Measurements from ENCODE around the gene DMC1. TPM values are rescaled to one million over a fixed set of nuclear protein-coding genes. Genes with fewer than 3 reads are reported as not detected.

The DMC1 gene
- total and polyA plus RNA-seq, 9 donors, result 0.82 to 12.2 (median 2.1) TPM

- intact Hi-C loops (cut with DNase I), result loop anchor here in 1 of 4 donors (10.0 kb wide), 2 partner anchors 60 to 190 kb away; partner anchors contain the start of gene CSNK1E
- H3K36me3 ChIP-seq, result no peaks in the 10 kb centered on the region
- no peaks in the 10 kb centered on the region for H3K9me3 ChIP-seq
- H3K27ac ChIP-seq, result peak overlapping the region; percentile 99 to 100
- TF ChIP-seq, protein P1, sequence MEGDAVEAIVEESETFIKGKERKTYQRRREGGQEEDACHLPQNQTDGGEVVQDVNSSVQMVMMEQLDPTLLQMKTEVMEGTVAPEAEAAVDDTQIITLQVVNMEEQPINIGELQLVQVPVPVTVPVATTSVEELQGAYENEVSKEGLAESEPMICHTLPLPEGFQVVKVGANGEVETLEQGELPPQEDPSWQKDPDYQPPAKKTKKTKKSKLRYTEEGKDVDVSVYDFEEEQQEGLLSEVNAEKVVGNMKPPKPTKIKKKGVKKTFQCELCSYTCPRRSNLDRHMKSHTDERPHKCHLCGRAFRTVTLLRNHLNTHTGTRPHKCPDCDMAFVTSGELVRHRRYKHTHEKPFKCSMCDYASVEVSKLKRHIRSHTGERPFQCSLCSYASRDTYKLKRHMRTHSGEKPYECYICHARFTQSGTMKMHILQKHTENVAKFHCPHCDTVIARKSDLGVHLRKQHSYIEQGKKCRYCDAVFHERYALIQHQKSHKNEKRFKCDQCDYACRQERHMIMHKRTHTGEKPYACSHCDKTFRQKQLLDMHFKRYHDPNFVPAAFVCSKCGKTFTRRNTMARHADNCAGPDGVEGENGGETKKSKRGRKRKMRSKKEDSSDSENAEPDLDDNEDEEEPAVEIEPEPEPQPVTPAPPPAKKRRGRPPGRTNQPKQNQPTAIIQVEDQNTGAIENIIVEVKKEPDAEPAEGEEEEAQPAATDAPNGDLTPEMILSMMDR (IDR thresholded peaks at IDR 0.05), result no peak
- TF ChIP-seq EP300 (IDR thresholded peaks at IDR 0.05) (no peak), POLR2A (IDR thresholded peaks at IDR 0.05) (no peak)
- 1% methylated on average over 35 of the region's 35 CpGs for WGBS, 3 donors
- peak overlapping the region; percentile 67 for H3K4me3 ChIP-seq
- peak in 4 of 5 donors; percentile 38 to 54 (median 52) for DNase-seq
- no peaks in the 10 kb centered on the region for H3K27me3 ChIP-seq
- H3K4me1 ChIP-seq (ENCODE audit: insufficient read depth), result peaks cover 3% of the 10 kb centered on the region
These were observed 65.0 kb downstream of the DMC1 start for GRCh38 chr22:38504731-38505540.

DNA sequence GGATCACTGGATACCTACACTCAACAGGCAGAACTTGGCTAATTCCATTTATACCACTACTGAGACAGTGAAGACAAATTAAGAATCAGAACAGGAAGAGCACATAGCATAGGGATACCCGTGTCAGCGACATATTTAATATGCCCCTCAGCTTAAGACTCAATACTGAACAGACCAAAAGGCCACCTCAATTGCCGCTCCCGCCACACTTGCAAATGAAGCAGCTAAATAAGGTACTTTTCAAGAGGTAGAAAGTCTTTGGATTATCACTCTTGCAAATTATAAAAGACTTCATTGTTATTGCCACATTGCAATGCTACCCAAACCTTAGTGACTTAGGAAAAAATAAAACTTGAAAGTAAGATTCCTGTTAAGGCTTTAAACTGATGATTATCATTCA is 67.0 kb downstream of the DMC1 start:
- WGBS, 3 donors, result 21 to 34% (median 26%) methylated on average over 4 of the region's 4 CpGs
- Histone ChIP-seq H3K27ac (no peak overlapping the region), H3K4me1 (ENCODE audit: insufficient read depth) (peaks cover 3% of the 10 kb centered on the region), H3K9me3 (no peaks in the 10 kb centered on the region), H3K36me3 (no peaks in the 10 kb centered on the region), H3K4me3 (peak overlapping the region; percentile 13), H3K27me3 (no peaks in the 10 kb centered on the region)
- intact Hi-C loops (cut with DNase I), result loop anchor here in 1 of 4 donors (10.0 kb wide), 2 partner anchors 62 to 188 kb away; partner anchors contain the start of gene CSNK1E
- no peak for DNase-seq
- TF ChIP-seq EP300 (IDR thresholded peaks at IDR 0.05) (no peak), POLR2A (IDR thresholded peaks at IDR 0.05) (no peak)
- TF ChIP-seq, protein P1 (IDR thresholded peaks at IDR 0.05), result no peak

DNA sequence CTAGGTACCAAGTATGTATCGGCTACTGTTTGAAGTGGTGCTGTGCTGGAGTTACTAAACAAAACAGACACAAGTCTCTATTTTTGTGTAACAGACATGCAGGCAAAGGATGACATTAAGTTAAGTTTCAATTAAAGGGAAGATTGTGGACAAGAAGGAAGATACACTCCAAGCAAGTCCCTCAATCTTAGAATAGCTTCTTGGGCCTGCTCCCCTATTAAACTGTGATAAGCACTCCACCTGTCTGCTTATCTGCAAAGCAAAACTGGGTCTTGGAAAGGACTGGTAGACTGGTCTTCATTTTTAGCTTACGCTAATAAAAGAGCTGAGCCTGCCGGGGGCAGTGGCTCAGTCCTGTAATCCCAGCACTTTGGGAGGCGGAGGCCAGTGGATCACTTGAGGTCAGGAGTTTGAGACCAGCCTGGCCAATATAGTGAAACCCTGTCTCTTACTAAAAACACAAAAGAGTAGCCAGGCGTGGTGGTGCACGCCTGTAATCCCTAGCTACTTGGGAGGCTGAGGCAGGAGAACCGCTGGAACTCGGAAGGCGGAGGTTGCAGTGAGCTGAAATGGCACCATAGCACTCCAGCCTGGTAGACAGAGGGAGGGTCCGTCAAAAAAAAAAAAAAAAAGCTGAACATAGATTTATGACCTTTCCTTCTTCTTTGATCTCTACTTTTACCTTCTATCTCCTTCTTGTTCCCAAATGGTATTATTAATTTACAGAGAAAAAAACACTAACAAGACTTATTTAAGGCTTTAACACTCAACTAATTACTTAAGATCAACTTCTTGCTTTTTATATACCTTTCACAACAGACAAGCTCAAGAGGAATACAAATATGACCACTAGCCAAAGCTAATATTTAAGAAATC is 67.9 kb downstream of the DMC1 start:
- no peak for DNase-seq
- no peaks in the 10 kb centered on the region for H3K27me3 ChIP-seq
- H3K9me3 ChIP-seq, result no peaks in the 10 kb centered on the region
- intact Hi-C loops (cut with DNase I), result loop anchor here in 1 of 4 donors (10.0 kb wide), 2 partner anchors 63 to 187 kb away; partner anchors contain the start of gene CSNK1E
- no peak overlapping the region for H3K4me3 ChIP-seq
- TF ChIP-seq EP300 (IDR thresholded peaks at IDR 0.05), result no peak
- H3K27ac ChIP-seq, result no peak overlapping the region
- no peaks in the 10 kb centered on the region for H3K36me3 ChIP-seq
- H3K4me1 ChIP-seq (ENCODE audit: insufficient read depth), result peaks cover 3% of the 10 kb centered on the region
- 72 to 79% (median 75%) methylated on average over 10 of the region's 10 CpGs for WGBS, 3 donors

DNA sequence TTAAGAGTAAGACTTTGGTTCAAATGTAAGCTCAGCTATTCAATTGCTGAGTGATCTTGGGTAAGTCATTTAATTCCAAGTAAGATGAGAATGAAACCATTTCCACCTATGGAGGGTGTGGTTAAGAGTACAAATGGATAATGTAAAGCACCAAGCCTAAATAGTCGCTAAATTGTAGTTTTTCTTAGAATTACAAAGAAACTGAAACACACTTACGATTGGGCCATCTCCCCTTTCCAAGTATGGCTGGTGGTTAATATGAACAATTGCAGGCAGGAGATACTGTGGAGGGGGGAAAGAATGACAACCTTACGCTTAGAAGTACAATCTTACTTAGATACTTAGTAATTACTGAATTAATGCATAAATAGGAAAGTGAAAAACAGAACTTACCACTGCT is 72.1 kb downstream of the DMC1 start:
- intact Hi-C loops (cut with DNase I), result no loop called here
- no peak overlapping the region for H3K27ac ChIP-seq
- no peaks in the 10 kb centered on the region for H3K27me3 ChIP-seq
- WGBS, 3 donors, result 85 to 90% (median 87%) methylated on average over 3 of the region's 3 CpGs
- TF ChIP-seq EP300 (IDR thresholded peaks at IDR 0.05), result no peak
- H3K4me3 ChIP-seq, result no peak overlapping the region
- H3K36me3 ChIP-seq, result no peaks in the 10 kb centered on the region
- DNase-seq, result no peak
- peaks cover 3% of the 10 kb centered on the region for H3K4me1 ChIP-seq (ENCODE audit: insufficient read depth)
- no peaks in the 10 kb centered on the region for H3K9me3 ChIP-seq

GRCh38 chr22:38494939-38495338 is 75.0 kb downstream of the DMC1 start:
- DNase-seq, result no peak
- H3K36me3 ChIP-seq, result no peaks in the 10 kb centered on the region
- TF ChIP-seq EP300 (IDR thresholded peaks at IDR 0.05), result no peak
- TF ChIP-seq, protein P1 (IDR thresholded peaks at IDR 0.05), result no peak
- no peak for TF ChIP-seq POLR2A (IDR thresholded peaks at IDR 0.05)
- no peaks in the 10 kb centered on the region for H3K9me3 ChIP-seq
- H3K4me1 ChIP-seq (ENCODE audit: insufficient read depth), result peaks cover 2% of the 10 kb centered on the region
- no peaks in the 10 kb centered on the region for H3K27me3 ChIP-seq
- 90 to 92% (median 91%) methylated on average over 12 of the region's 12 CpGs for WGBS, 3 donors
- H3K27ac ChIP-seq, result no peak overlapping the region
- H3K4me3 ChIP-seq, result no peak overlapping the region
- intact Hi-C loops (cut with DNase I), result no loop called here

Data from ovary (tissue), 9 donors.